H1 (cell line): Measurements from ENCODE around the gene PC. TPM values are rescaled to one million over a fixed set of nuclear protein-coding genes. Genes with fewer than 3 reads are reported as not detected.

Experiments
- CTCF ChIA-PET: fragments of 300-600 bp; sonication (Branson Sonifier 250); formaldehyde crosslinking; loops from one replicate; lab custom pipeline; 2021; ENCODE audit not compliant: partially characterized antibody; lab: Charles Lee
- POLR2A ChIA-PET: fragments of 300-600 bp; sonication (Branson Sonifier 250); formaldehyde crosslinking; loops from one replicate; lab custom pipeline; 2021; ENCODE audit warnings: inconsistent platforms; ENCODE audit not compliant: partially characterized antibody; lab: Charles Lee
- DNase-seq, 2 experiments: peaks; one replicate each; pipeline versions ENCODE4 v3.0.0 to v3.0.0-alpha.2; 2010 to 2022; ENCODE audit warnings: low spot score in 2 of 2, low read depth in 1 of 2, mixed read lengths in 1 of 2
- FAIRE-seq: peaks from 2 replicates; lab custom pipeline; 2011; peaks lifted over from hg19 to GRCh38; lab: Jason Lieb, UNC
- H2AFZ ChIP-seq: 2 replicates; pipeline ENCODE4 v1.8.1; 2012; ENCODE audit warnings: low read length, inconsistent platforms
- H2AK5ac ChIP-seq: 2 replicates; pipeline ENCODE4 v1.6.1; 2013; ENCODE audit warnings: low read depth, low read length
- H2BK120ac ChIP-seq: replicated peaks from 2 replicates; pipeline ENCODE3; 2013; ENCODE audit warnings: low read depth, low read length, inconsistent platforms
- H2BK12ac ChIP-seq: 2 replicates; pipeline ENCODE4 v1.6.1; 2013; ENCODE audit warnings: low read depth, low read length
- H2BK15ac ChIP-seq: 2 replicates; pipeline ENCODE4 v1.6.1; 2013; ENCODE audit warnings: low read length
- H2BK20ac ChIP-seq: 2 replicates; pipeline ENCODE4 v1.6.1; 2013; ENCODE audit warnings: low read length
- H2BK5ac ChIP-seq: 2 replicates; pipeline ENCODE4 v1.6.1; 2013; ENCODE audit warnings: low read depth, low read length
- H3K14ac ChIP-seq: 2 replicates; pipeline ENCODE4 v1.6.1; 2013; ENCODE audit warnings: inconsistent platforms; ENCODE audit not compliant: insufficient read length
- H3K18ac ChIP-seq: 2 replicates; pipeline ENCODE4 v1.6.1; 2013; ENCODE audit warnings: low read length; ENCODE audit errors: extremely low read depth
- H3K23ac ChIP-seq: 2 replicates; pipeline ENCODE4 v1.6.1; 2013; ENCODE audit warnings: inconsistent platforms; ENCODE audit not compliant: insufficient read length
- H3K23me2 ChIP-seq: 2 replicates; pipeline ENCODE4 v1.6.1; 2013; ENCODE audit warnings: low read depth, low read length
- H3K27ac ChIP-seq: 2 replicates; pipeline ENCODE4 v1.6.1; 2011; ENCODE audit warnings: low read depth, low read length, inconsistent platforms
- H3K27me3 ChIP-seq, 4 experiments: replicated peaks in 1 of 4; 1 replicate in 1 of 4; 2 replicates in 3 of 4; pipeline versions ENCODE4 v1.6.1 to v1.8.1; 2011 to 2013; ENCODE audit warnings: low read length in 3 of 4, mild to moderate bottlenecking in 3 of 4, inconsistent platforms in 2 of 4, mixed read lengths in 2 of 4, moderate library complexity in 1 of 4; ENCODE audit not compliant: control insufficient read depth in 3 of 4, insufficient read depth in 3 of 4; ENCODE audit errors: extremely low read depth in 1 of 4
- H3K36me3 ChIP-seq, 4 experiments: 2 replicates each; pipeline versions ENCODE4 v1.6.1 to v1.8.1; 2011 to 2013; ENCODE audit warnings: mild to moderate bottlenecking in 4 of 4, low read length in 3 of 4, moderate library complexity in 2 of 4, control low read depth in 1 of 4, inconsistent platforms in 1 of 4; ENCODE audit not compliant: insufficient read depth in 4 of 4, control insufficient read depth in 2 of 4
- H3K4ac ChIP-seq: replicated peaks from 2 replicates; pipeline ENCODE3; 2013; ENCODE audit warnings: low read length, low read depth, mixed read lengths, inconsistent platforms; ENCODE audit not compliant: insufficient read length
- H3K4me1 ChIP-seq, 4 experiments: replicated peaks in 1 of 4; 1 replicate in 1 of 4; 2 replicates in 3 of 4; pipeline versions ENCODE4 v1.6.1 to v1.8.1; 2011 to 2013; ENCODE audit warnings: low read length in 3 of 4, inconsistent platforms in 2 of 4, mixed read lengths in 1 of 4; ENCODE audit not compliant: insufficient read depth in 4 of 4, control insufficient read depth in 3 of 4
- H3K4me2 ChIP-seq, 2 experiments: 2 replicates each; pipeline versions ENCODE4 v1.6.1 to v1.8.1; 2011 to 2013; ENCODE audit warnings: low read depth in 2 of 2, low read length in 2 of 2, control low read depth in 1 of 2, inconsistent platforms in 1 of 2, mild to moderate bottlenecking in 1 of 2; ENCODE audit not compliant: insufficient read depth in 1 of 2
- H3K4me3 ChIP-seq, 4 experiments: fragments of 200-600, 300-600 bp in 1 of 4; sonication (generic), shearing (Covaris generic), sonication (Bioruptor Twin) in 1 of 4; 2 replicates each; pipeline versions ENCODE4 v1.5.1 to v1.8.1; 2011 to 2016; ENCODE audit warnings: low read length in 4 of 4, low read depth in 3 of 4, control low read depth in 2 of 4, inconsistent platforms in 2 of 4, mild to moderate bottlenecking in 2 of 4, mixed read lengths in 1 of 4, moderate library complexity in 1 of 4; ENCODE audit not compliant: insufficient read depth in 2 of 4; ENCODE audit errors: extremely low read depth in 1 of 4
- H3K56ac ChIP-seq: replicated peaks from 2 replicates; pipeline ENCODE3; 2013; ENCODE audit warnings: low read depth, mild to moderate bottlenecking, mixed read lengths, low read length, inconsistent platforms; ENCODE audit not compliant: insufficient read length
- H3K79me1 ChIP-seq: 2 replicates; pipeline ENCODE4 v1.6.1; 2013; ENCODE audit warnings: low read depth, low read length, control low read depth
- H3K79me2 ChIP-seq, 2 experiments: 2 replicates each; pipeline versions ENCODE4 v1.6.1 to v1.8.1; 2012 to 2013; ENCODE audit warnings: low read length in 2 of 2, mild to moderate bottlenecking in 2 of 2, inconsistent platforms in 1 of 2; ENCODE audit not compliant: insufficient read depth in 2 of 2, control insufficient read depth in 1 of 2
- H3K9ac ChIP-seq, 4 experiments: replicated peaks in 1 of 4; 1 replicate in 1 of 4; 2 replicates in 3 of 4; pipeline versions ENCODE4 v1.6.1 to v1.8.1; 2011 to 2013; ENCODE audit warnings: low read depth in 3 of 4, low read length in 3 of 4, control low read depth in 2 of 4, mild to moderate bottlenecking in 2 of 4, moderate library complexity in 2 of 4, inconsistent platforms in 1 of 4; ENCODE audit errors: extremely low read depth in 1 of 4
- H3K9me3 ChIP-seq, 2 experiments: 2 replicates each; pipeline versions ENCODE4 v1.6.1 to v1.8.1; 2012 to 2013; ENCODE audit warnings: mild to moderate bottlenecking in 2 of 2, moderate library complexity in 2 of 2, control low read depth in 1 of 2, inconsistent platforms in 1 of 2, low read depth in 1 of 2, low read length in 1 of 2, mixed read lengths in 1 of 2; ENCODE audit not compliant: insufficient read depth in 2 of 2
- H4K20me1 ChIP-seq, 2 experiments: replicated peaks in 1 of 2; 2 replicates each; pipeline versions ENCODE3 to v1.8.1; 2011 to 2013; ENCODE audit warnings: inconsistent platforms in 2 of 2, low read length in 2 of 2, mild to moderate bottlenecking in 1 of 2; ENCODE audit not compliant: insufficient read depth in 2 of 2, control insufficient read depth in 1 of 2
- H4K5ac ChIP-seq: 2 replicates; pipeline ENCODE4 v1.6.1; 2013; ENCODE audit warnings: low read length, low read depth, mixed read lengths, inconsistent platforms; ENCODE audit not compliant: insufficient read length
- H4K8ac ChIP-seq: 2 replicates; pipeline ENCODE4 v1.8.0; 2013; ENCODE audit warnings: mild to moderate bottlenecking, moderate library complexity, low read length, inconsistent platforms; ENCODE audit not compliant: insufficient read depth; ENCODE audit errors: extremely low read depth
- H4K91ac ChIP-seq: replicated peaks from 2 replicates; pipeline ENCODE3; 2013; ENCODE audit warnings: low read length, mixed read lengths, inconsistent platforms; ENCODE audit not compliant: insufficient read length
- CEBPB ChIP-seq: IDR thresholded peaks from 2 replicates; pipeline ENCODE4 v1.6.1; 2012; ENCODE audit warnings: low read depth, low read length
- CHD2 ChIP-seq: IDR thresholded peaks from 2 replicates; pipeline ENCODE4 v1.6.1; 2012; ENCODE audit warnings: low read length, improper control_type of control experiment
- FOSL1 ChIP-seq: IDR thresholded peaks from 2 replicates; pipeline ENCODE4 v1.6.1; 2011; ENCODE audit warnings: mild to moderate bottlenecking, low read depth, low read length, moderate library complexity; ENCODE audit not compliant: insufficient read depth
- GABPA ChIP-seq: IDR thresholded peaks from 2 replicates; pipeline ENCODE4 v1.6.1; 2011; ENCODE audit warnings: mild to moderate bottlenecking, low read length, moderate library complexity, borderline replicate concordance; ENCODE audit not compliant: insufficient read depth
- HDAC2 ChIP-seq, 2 experiments: fragments of 300-600 bp in 1 of 2; sonication (generic) in 1 of 2; IDR thresholded peaks; 2 replicates each; pipeline ENCODE4 v1.6.1; 2011 to 2012; ENCODE audit warnings: low read depth in 2 of 2, low read length in 2 of 2, mild to moderate bottlenecking in 2 of 2, moderate library complexity in 2 of 2, borderline replicate concordance in 1 of 2, inconsistent platforms in 1 of 2
- HDAC6 ChIP-seq: IDR thresholded peaks from one replicate; pipeline ENCODE4 v1.7.1; 2012; ENCODE audit warnings: low read depth, mild to moderate bottlenecking, inconsistent platforms, low read length, moderate library complexity
- KDM1A ChIP-seq: fragments of 200-600, 300-600 bp; sonication (generic); IDR thresholded peaks from 2 replicates; pipeline ENCODE4 v1.7.1; 2016; ENCODE audit warnings: mild to moderate bottlenecking, low read length, borderline replicate concordance
- PHF8 ChIP-seq: fragments of 200-600 bp; sonication (generic); conservative IDR thresholded peaks from 2 replicates; pipeline ENCODE4 v1.7.1; 2012; ENCODE audit warnings: low read depth, mild to moderate bottlenecking, inconsistent platforms, low read length, moderate library complexity
- POLR2A ChIP-seq, 2 experiments: IDR thresholded peaks; 1 replicate in 1 of 2; 2 replicates in 1 of 2; pipeline ENCODE4 v1.6.1; 2011; ENCODE audit warnings: low read depth in 2 of 2, low read length in 2 of 2, mild to moderate bottlenecking in 2 of 2; ENCODE audit errors: control extremely low read depth in 1 of 2
- RXRA ChIP-seq: IDR thresholded peaks from 2 replicates; pipeline ENCODE4 v1.6.1; 2011; ENCODE audit warnings: low read depth, mild to moderate bottlenecking, low read length, moderate library complexity; ENCODE audit not compliant: insufficient read depth
- SUZ12 ChIP-seq: fragments of 200-600 bp; sonication (generic); IDR thresholded peaks from 2 replicates; pipeline ENCODE4 v1.6.1; 2012; ENCODE audit warnings: mild to moderate bottlenecking, inconsistent platforms, low read length, moderate library complexity, mixed read lengths
- YY1 ChIP-seq: IDR thresholded peaks from 2 replicates; pipeline ENCODE4 v1.6.1; 2011; ENCODE audit warnings: low read depth, mild to moderate bottlenecking, low read length
- WGBS, 2 experiments: shearing (Covaris generic) in 1 of 2; methylation state at CpG; one replicate each; pipeline versions ENCODE4 v1.1.6 to v1.1.7; 2013 to 2015; ENCODE audit warnings: low lambda C conversion rate in 2 of 2, mixed read lengths in 2 of 2, inconsistent platforms in 1 of 2, low coverage in 1 of 2, missing lambda C conversion rate in 1 of 2; ENCODE audit not compliant: insufficient replicate concordance in 2 of 2, insufficient coverage in 1 of 2, insufficient read length in 1 of 2; ENCODE audit errors: extremely low coverage in 1 of 2, missing lambda C conversion rate in 1 of 2; 5-methylcytosine and 5-hydroxymethylcytosine counted together
- polyA plus RNA-seq, 7 experiments: library from polyadenylated mRNA; depleted of rRNA in 3 of 7; stranded (reverse) in 5 of 7; unstranded in 2 of 7; fragments of >200 nt in 5 of 7; fragments of 200-250 nt in 2 of 7; gene quantifications; 1 replicate in 5 of 7; 2 replicates in 1 of 7; 4 replicates in 1 of 7; pipeline versions ENCODE4 v1.2.1 to v1.2.3, GENCODE V29; 2011 to 2013; ENCODE audit warnings: missing spikeins in 2 of 7, mixed read lengths in 2 of 7
- total RNA-seq: library from RNA; stranded (reverse); fragmentation: NEBNext Ultra II Directional; extraction: Animal tissue kit (Norgen Biotek cat#: 25700); gene quantifications from 2 replicates; pipeline ENCODE4 v1.2.1, GENCODE V29; 2021

The PC gene
- total and polyA plus RNA-seq, 2 of the 8 experiments (the other 6 are each of a cell fraction or from before 2014, with no cell fraction given), result 11.5 to 27.5 TPM

DNA sequence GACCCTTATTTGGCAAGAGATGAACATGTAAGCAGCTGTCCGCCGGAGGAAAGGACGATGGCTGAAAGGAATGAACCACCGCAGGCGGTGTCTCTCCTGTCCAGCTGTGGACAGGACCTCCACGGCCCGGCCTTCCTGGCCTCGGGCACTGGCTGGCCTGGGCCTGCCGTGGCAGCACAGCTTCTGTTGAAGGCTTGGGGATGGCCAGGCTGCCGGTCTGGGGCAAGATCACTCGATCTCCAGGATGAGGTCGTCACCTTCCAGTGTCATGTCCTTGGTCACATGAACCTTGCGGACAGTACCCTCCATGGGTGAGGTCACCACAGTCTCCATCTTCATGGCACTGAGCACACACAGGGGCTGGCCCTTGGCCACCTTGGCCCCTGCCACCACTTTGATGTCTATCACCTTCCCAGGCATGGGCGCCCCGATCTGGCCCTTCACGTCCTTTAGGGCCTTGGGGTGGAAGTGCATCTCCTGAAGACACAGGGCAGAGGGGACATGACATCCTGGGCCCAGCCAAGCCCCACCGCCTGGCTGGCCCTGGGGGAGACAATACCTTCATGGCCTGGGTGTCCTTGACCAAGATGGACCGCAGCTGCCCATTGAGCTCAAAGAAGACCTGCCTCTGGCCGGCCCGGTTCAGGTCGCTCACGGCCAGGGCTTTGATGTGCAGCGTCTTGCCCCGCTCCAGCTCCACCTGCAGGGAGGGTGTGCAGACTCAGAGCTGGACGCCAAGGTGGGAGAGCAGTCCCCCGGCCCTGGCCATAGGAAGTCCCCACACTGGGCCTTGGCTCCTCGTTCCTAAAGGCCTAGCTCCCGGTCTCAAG, 109.3 kb downstream of the PC start:
- no peak overlapping the region for H3K4me2 ChIP-seq
- H3K9me3 ChIP-seq, result no peaks in the 10 kb centered on the region
- H3K9ac ChIP-seq, result no peak overlapping the region
- no peak overlapping the region for H2AFZ ChIP-seq
- H3K79me1 ChIP-seq, result peaks cover 16% of the 10 kb centered on the region
- H3K27me3 ChIP-seq, result no peaks in the 10 kb centered on the region
- no peak overlapping the region for H4K8ac ChIP-seq
- H3K4me3 ChIP-seq, result no peak overlapping the region
- H2BK20ac ChIP-seq, result no peak overlapping the region
- no peak overlapping the region for H3K27ac ChIP-seq
- H2BK15ac ChIP-seq, result no peak overlapping the region
- no peak overlapping the region for H3K18ac ChIP-seq
- H3K23ac ChIP-seq, result no peak overlapping the region
- FAIRE-seq (no peak), DNase-seq (no peak)
- ChIA-PET CTCF (interaction anchor here (0.7 to 3.9 kb wide), 6 partner anchors 16 to 410 kb away, joined by 3 to 21 read pairs (median 4); partner anchors contain the start of genes C11orf86 and MRPL11), POLR2A (interaction anchor here (0.8 to 2.4 kb wide), 4 partner anchors 11 to 279 kb away, joined by 3 to 5 read pairs (median 4); no protein-coding TSS in a partner anchor)
- H4K5ac ChIP-seq, result no peak overlapping the region
- H2BK120ac ChIP-seq, result no peak overlapping the region
- H4K20me1 ChIP-seq, result peaks cover 4 to 10% of the 10 kb centered on the region in 2 experiments
- H3K56ac ChIP-seq, result no peak overlapping the region
- no peak overlapping the region for H2BK5ac ChIP-seq
- H3K4ac ChIP-seq, result no peak overlapping the region
- H3K4me1 ChIP-seq, result peaks cover 0 to 5% (median 2%) of the 10 kb centered on the region in 4 experiments; a peak in 4 of 7 replicates
- H2BK12ac ChIP-seq, result no peak overlapping the region
- H3K23me2 ChIP-seq, result peaks cover 1% of the 10 kb centered on the region; the same call in 1 of the 2 replicates
- no peak overlapping the region for H4K91ac ChIP-seq
- H2AK5ac ChIP-seq, result no peak overlapping the region
- 90% methylated on average over 27 of the region's 28 CpGs; no CpG with 5 or more reads in 1 of the 2 experiments for WGBS, 2 experiments
- peaks cover 4 to 25% (median 14%) of the 10 kb centered on the region in 4 experiments; a peak in 7 of 8 replicates for H3K36me3 ChIP-seq
- H3K79me2 ChIP-seq, result peaks cover 0 to 13% of the 10 kb centered on the region in 2 experiments; a peak in 3 of 4 replicates
- no peak overlapping the region for H3K14ac ChIP-seq
- TF ChIP-seq SUZ12, result no peak
- no peak for TF ChIP-seq HDAC2 (IDR thresholded peaks at IDR 0.05; ENCODE audit: borderline replicate concordance in 1 of 2, low read depth in 2 of 2, low read length in 2 of 2)
- no peak for TF ChIP-seq CHD2
- TF ChIP-seq POLR2A (IDR thresholded peaks at IDR 0.05; ENCODE audit: control extremely low read depth in 1 of 2, low read depth in 2 of 2, low read length in 2 of 2), result no peak
- TF ChIP-seq HDAC6, result no peak
- no peak for TF ChIP-seq YY1
- no peak for TF ChIP-seq FOSL1
- no peak for TF ChIP-seq RXRA
- no peak for TF ChIP-seq PHF8
- no peak for TF ChIP-seq CEBPB
- TF ChIP-seq GABPA, result no peak
- no peak for TF ChIP-seq KDM1A
